Stimulated activated CD8-positive, alpha-beta memory T cell treated with anti-CD3 and anti-CD28 coated beads, Interleukin-12 subunit alpha, Interleukin-12 subunit beta, amount 100 ng/mL, for 24 hours (primary cell): ENCODE measurements around the gene DOHH.
A peak's percentile ranks its signal among the peaks of the same experiment; 100 is the strongest.

Experiments used
- DNase-seq: peaks from one replicate; pipeline ENCODE4 v3.0.0-alpha.2; 2020; ENCODE audit errors: extremely low read depth

DOHH gene

GRCh38 chr19:3500429-3501101 lies at the start of gene DOHH:
Gene DOHH (minus strand): TSS chr19:3500674. CDS start chr19:3496814, 3,860 bp downstream.
- DNase-seq, result peak; percentile 90

- DNase-seq, result no peak
Observed at GRCh38 chr19:3549816-3550215, 49.3 kb upstream of the DOHH start.

- no peak for DNase-seq
Observed at GRCh38 chr19:3548606-3549005, 48.1 kb upstream of the DOHH start.

GRCh38 chr19:3547767-3548282 lies 47.4 kb upstream of the DOHH start:
- no peak for DNase-seq

GRCh38 chr19:3547301-3547731 lies 46.8 kb upstream of the DOHH start:
- DNase-seq, result no peak

GRCh38 chr19:3546119-3546518 lies 45.6 kb upstream of the DOHH start:
- no peak for DNase-seq

- DNase-seq, result no peak
Observed at GRCh38 chr19:3545669-3546034, 45.2 kb upstream of the DOHH start.

- DNase-seq, result peak; percentile 37
Observed at GRCh38 chr19:3544742-3545668, 44.5 kb upstream of the DOHH start.

- DNase-seq, result no peak
Observed at GRCh38 chr19:3544058-3544376, 43.5 kb upstream of the DOHH start.

- no peak for DNase-seq
Observed at GRCh38 chr19:3543150-3544057, 42.9 kb upstream of the DOHH start.

GRCh38 chr19:3539756-3540118 lies 39.3 kb upstream of the DOHH start:
- no peak for DNase-seq

GRCh38 chr19:3538965-3539755 lies 38.7 kb upstream of the DOHH start, which contains the start of gene TEKTIP1:
Gene TEKTIP1 (plus strand): TSS chr19:3539174. CDS start chr19:3539178, 4 bp downstream.
- no peak for DNase-seq

- no peak for DNase-seq
Observed at GRCh38 chr19:3538258-3538929, 37.9 kb upstream of the DOHH start.

GRCh38 chr19:3537438-3538240 lies 37.2 kb upstream of the DOHH start:
- DNase-seq, result no peak

- DNase-seq, result no peak
Observed at GRCh38 chr19:3537101-3537437, 36.6 kb upstream of the DOHH start.

- DNase-seq, result no peak
Observed at GRCh38 chr19:3536429-3537100, 36.1 kb upstream of the DOHH start.

GRCh38 chr19:3535981-3536380 lies 35.5 kb upstream of the DOHH start:
- no peak for DNase-seq

GRCh38 chr19:3535563-3535965 lies 35.1 kb upstream of the DOHH start:
- no peak for DNase-seq

GRCh38 chr19:3535235-3535535 lies 34.7 kb upstream of the DOHH start:
- no peak for DNase-seq
